DOHH2 (cell line): ENCODE results near the gene ABCB7.

Source experiments
- EZH2phosphoT487 ChIP-seq: fragments of 200-600 bp; sonication (generic); IDR thresholded peaks from 2 replicates; pipeline ENCODE4 v1.6.1; 2017; ENCODE audit warnings: borderline replicate concordance, mild to moderate bottlenecking, antibody characterized with exemption, low read length, moderate library complexity, mixed read lengths
- TF ChIP-seq, protein P1 (sequence below): fragments of 200-600 bp; sonication (generic); IDR thresholded peaks from one replicate; pipeline ENCODE4 v1.5.1; 2014; ENCODE audit warnings: antibody characterized with exemption, mild to moderate bottlenecking, low read depth, low read length; ENCODE audit not compliant: poor library complexity, severe bottlenecking

- TF ChIP-seq, protein P1, sequence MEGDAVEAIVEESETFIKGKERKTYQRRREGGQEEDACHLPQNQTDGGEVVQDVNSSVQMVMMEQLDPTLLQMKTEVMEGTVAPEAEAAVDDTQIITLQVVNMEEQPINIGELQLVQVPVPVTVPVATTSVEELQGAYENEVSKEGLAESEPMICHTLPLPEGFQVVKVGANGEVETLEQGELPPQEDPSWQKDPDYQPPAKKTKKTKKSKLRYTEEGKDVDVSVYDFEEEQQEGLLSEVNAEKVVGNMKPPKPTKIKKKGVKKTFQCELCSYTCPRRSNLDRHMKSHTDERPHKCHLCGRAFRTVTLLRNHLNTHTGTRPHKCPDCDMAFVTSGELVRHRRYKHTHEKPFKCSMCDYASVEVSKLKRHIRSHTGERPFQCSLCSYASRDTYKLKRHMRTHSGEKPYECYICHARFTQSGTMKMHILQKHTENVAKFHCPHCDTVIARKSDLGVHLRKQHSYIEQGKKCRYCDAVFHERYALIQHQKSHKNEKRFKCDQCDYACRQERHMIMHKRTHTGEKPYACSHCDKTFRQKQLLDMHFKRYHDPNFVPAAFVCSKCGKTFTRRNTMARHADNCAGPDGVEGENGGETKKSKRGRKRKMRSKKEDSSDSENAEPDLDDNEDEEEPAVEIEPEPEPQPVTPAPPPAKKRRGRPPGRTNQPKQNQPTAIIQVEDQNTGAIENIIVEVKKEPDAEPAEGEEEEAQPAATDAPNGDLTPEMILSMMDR: no peak
- no peak for TF ChIP-seq EZH2phosphoT487
Observed at GRCh38 chrX:75114638-75115037, 41.4 kb downstream of the ABCB7 start.
